Colon (tissue), 2 donors: ENCODE data around the gene P2RX1.
"Not testable (repeated sequence)": the region's sequence is repeated elsewhere in the genome, so short reads cannot be mapped to it uniquely, and the experiment has no call there.

Source experiments
- FAIRE-seq: peaks from 2 replicates; lab custom pipeline; 2012; peaks lifted over from hg19 to GRCh38; lab: Jason Lieb, UNC
- donor health status: control.
- donor health status: control.

P2RX1 gene

DNA sequence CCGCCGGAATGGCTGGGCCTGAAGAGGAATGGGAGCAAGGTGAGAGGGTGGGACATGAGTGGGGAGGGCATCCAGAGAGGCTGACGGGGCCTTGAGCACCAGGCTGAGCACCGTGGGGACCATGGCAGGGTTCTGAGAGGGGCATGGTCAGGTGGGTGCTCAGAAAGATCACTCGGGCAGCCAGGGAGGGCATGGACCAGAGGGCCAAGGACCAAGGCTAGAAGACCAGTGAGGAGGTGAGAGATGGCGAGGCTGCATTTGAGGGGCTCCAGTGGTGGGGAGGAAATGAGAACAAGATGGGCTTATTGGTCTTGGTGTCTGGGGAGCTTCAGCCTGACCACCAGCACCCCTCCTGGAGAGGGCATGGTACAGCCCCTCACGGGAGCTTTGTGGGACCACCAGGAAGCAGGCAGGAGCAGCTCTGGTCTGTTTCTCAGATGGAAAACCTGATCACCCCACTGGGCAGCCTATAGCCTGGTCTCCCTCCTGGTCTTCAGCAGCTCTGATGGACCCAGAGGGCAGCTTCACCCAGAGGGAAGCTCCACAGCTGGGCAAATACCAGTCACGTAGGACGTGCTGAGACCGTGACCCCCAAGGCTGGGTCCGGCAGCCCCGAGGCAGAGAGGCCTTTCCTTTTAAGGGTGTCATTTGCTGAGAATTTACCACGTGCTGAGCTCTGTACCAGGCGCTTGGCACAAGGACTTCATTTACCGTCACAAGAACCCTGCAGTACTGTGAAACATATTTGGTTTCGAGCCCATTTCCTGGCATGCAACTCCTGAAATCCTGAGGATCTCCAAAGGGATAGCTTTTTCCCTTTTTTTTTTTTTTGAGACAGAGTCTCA, 58.8 kb downstream of the P2RX1 start:
- FAIRE-seq = no peak

DNA sequence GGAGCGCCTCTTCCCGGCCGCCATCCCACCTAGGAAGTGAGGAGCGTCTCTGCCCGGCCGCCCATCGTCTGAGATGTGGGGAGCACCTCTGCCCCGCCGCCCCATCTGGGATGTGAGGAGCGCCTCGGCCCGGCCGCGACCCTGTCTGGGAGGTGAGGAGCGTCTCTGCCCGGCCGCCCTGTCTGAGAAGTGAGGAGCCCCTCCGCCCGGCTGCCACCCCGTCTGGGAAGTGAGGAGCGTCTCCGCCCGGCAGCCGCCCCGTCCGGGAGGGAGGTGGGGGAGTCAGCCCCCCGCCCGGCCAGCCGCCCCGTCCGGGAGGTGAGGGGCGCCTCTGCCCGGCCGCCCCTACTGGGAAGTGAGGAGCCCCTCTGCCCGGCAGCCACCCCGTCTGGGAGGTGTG, 62.1 kb downstream of the P2RX1 start:
- not testable (repeated sequence) for FAIRE-seq

DNA sequence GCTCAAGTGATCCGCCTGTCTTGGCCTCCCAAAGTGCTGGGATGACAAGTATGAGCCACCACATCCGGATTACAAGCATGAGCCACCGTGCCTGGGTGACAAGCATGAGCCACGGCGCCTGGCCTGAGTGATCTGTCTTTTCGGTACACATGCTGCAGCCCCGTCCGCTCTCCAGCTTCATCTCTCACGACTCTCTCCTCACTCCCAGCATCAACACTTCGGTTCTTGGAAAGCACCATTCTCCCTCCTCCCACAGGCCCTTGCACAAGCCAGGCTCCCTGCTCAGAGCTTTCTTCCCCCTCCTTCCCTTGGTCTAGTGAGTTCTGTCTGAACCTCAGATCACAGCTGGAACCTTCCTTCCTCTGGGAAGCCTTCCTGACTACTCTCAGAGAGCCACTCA, 63.7 kb downstream of the P2RX1 start:
- no peak for FAIRE-seq

DNA sequence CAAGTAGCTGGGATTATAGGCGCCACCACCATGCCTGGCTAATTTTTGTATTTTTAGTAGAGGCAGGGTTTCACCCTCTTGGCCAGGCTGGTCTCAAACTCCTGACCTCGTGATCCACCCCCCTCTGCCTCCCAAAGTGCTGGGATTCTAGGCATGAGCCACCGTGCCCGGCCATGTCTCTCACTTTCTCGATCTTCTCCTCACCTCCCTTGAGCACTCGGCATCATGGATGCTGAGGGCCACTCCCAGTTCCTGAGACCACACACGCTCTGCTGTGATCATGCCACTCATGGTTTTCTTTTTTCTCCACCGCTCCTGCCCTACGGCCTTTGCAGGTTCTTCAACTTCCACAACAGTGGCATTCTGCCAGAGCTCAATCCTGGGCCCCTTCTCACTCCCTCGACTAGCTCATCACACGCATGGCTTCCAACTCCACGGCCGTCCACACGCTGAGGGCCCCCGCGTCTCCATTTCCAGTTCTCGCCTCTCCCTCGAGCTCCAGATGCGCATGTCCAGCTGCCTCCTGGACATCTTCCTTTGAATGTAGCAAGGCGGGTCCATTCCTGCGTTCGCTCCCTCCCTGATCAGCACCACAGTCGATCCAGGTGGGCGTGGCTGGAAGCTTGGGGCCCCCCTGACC, 64.7 kb downstream of the P2RX1 start:
- FAIRE-seq = no peak

DNA sequence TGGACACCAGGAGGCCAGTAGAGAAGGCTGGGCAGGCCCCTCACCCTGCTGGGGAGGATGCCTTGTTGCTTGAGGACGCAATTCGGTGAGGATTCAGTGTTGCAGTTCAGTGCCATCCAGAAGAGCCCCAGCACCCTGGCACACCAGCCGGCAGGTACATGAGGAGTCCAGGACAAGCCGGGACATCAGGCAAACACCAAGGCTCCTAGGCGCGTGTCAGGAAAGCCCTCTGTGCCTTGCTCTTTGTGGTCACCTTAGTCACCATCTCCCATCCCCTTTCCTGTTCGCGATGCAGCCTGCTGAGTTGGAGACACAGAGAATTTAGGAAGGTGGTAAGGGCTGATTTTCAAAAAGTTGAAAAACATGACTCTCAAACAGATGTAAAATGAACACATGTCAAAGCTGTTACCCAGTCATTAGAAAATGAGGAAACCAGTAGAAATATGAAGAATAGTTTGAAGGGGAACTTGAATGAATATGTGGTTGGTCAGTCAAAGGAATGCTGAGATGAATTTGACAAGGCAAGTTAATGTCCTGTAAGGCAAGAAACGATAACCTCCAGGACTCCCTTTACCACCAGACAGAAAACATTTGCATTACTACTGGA, 67.9 kb downstream of the P2RX1 start:
- no peak for FAIRE-seq

DNA sequence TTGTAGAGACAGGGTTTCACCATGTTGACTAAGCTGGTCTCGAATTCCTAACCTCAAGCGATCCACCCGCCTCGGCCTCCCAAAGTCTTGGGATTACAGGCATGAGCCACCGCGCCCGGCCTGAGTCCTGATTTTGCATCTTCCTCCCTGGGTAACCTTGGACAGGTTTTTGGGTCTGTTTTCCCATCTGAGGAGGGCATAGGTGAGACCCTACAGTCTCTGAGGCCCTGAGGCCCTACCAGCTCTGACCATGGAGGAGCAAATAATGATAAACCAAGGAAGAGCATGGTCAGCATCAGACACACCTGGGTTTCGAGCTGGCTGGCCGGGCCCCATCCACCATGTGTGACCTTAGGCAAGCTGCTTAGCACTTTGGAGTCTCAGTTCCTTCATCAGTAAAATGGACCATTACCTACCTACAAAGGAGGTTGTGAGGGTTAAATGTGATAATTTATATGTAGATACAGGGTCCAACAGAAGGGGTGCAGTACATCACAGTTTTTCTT, 69.0 kb downstream of the P2RX1 start:
- FAIRE-seq = no peak
